H9 (cell line): Measurements from ENCODE around the gene POLR1C. TPM values are rescaled to one million over a fixed set of nuclear protein-coding genes. Genes with fewer than 3 reads are reported as not detected.

Experiments used
- DNase-seq: peaks from one replicate; pipeline ENCODE4 v3.0.0-alpha.2; 2017
- H2AFZ ChIP-seq: one replicate; pipeline ENCODE4 v1.6.1; 2013; ENCODE audit warnings: mild to moderate bottlenecking, low read length, control low read depth, moderate library complexity
- H2AK5ac ChIP-seq: 2 replicates; pipeline ENCODE4 v1.6.1; 2013; ENCODE audit warnings: low read length, control low read depth, mixed read lengths; ENCODE audit not compliant: insufficient read length
- H2BK120ac ChIP-seq: one replicate; pipeline ENCODE4 v1.6.1; 2013; ENCODE audit warnings: low read depth, mild to moderate bottlenecking, low read length, control low read depth, inconsistent platforms; ENCODE audit not compliant: poor library complexity, severe bottlenecking
- H2BK12ac ChIP-seq: 2 replicates; pipeline ENCODE4 v1.6.1; 2013; ENCODE audit warnings: low read length, control low read depth, mixed read lengths, low read depth; ENCODE audit not compliant: insufficient read length
- H2BK15ac ChIP-seq: 2 replicates; pipeline ENCODE4 v1.6.1; 2013; ENCODE audit warnings: low read depth, low read length, control low read depth
- H2BK20ac ChIP-seq: one replicate; pipeline ENCODE4 v1.6.1; 2013; ENCODE audit warnings: low read depth, mild to moderate bottlenecking, low read length, control low read depth, inconsistent platforms; ENCODE audit not compliant: poor library complexity, severe bottlenecking
- H2BK5ac ChIP-seq: 2 replicates; pipeline ENCODE4 v1.6.1; 2013; ENCODE audit warnings: low read length, control low read depth, mixed read lengths; ENCODE audit not compliant: insufficient read length
- H3K14ac ChIP-seq: 2 replicates; pipeline ENCODE4 v1.6.1; 2013; ENCODE audit warnings: low read length, control low read depth; ENCODE audit not compliant: insufficient read depth
- H3K18ac ChIP-seq: 2 replicates; pipeline ENCODE4 v1.6.1; 2013; ENCODE audit warnings: low read depth, mild to moderate bottlenecking, mixed read lengths, low read length, control low read depth; ENCODE audit not compliant: insufficient read length
- H3K23ac ChIP-seq: 2 replicates; pipeline ENCODE4 v1.6.1; 2013; ENCODE audit warnings: low read length, control low read depth, mixed read lengths, low read depth; ENCODE audit not compliant: insufficient read length
- H3K23me2 ChIP-seq: 2 replicates; pipeline ENCODE4 v1.6.1; 2013; ENCODE audit warnings: low read depth, mild to moderate bottlenecking, mixed read lengths, low read length, control low read depth; ENCODE audit not compliant: insufficient read length, poor library complexity, severe bottlenecking
- H3K27ac ChIP-seq: 2 replicates; pipeline ENCODE4 v1.5.1; 2013; ENCODE audit warnings: low read length, control low read depth, mixed read lengths, low read depth; ENCODE audit not compliant: insufficient read length
- H3K27me3 ChIP-seq: 2 replicates; pipeline ENCODE4 v1.6.1; 2013; ENCODE audit warnings: low read length, control low read depth, inconsistent platforms; ENCODE audit not compliant: insufficient read depth
- H3K4ac ChIP-seq: 2 replicates; pipeline ENCODE4 v1.6.1; 2013; ENCODE audit warnings: low read depth, mild to moderate bottlenecking, control low read depth, inconsistent platforms, low read length, moderate library complexity
- H3K4me1 ChIP-seq: 2 replicates; pipeline ENCODE4 v1.6.1; 2013; ENCODE audit warnings: low read length, control low read depth, inconsistent platforms; ENCODE audit not compliant: insufficient read depth
- H3K4me2 ChIP-seq: 2 replicates; pipeline ENCODE4 v1.6.1; 2013; ENCODE audit warnings: low read length, control low read depth, mixed read lengths; ENCODE audit not compliant: insufficient read length, insufficient read depth
- H3K56ac ChIP-seq: 2 replicates; pipeline ENCODE4 v1.6.1; 2013; ENCODE audit warnings: low read depth, mild to moderate bottlenecking, mixed read lengths, low read length, control low read depth; ENCODE audit not compliant: insufficient read length
- H3K79me1 ChIP-seq: 2 replicates; pipeline ENCODE4 v1.6.1; 2013; ENCODE audit warnings: low read depth, mild to moderate bottlenecking, moderate library complexity, low read length, control low read depth, inconsistent platforms; ENCODE audit not compliant: insufficient read depth, poor library complexity, severe bottlenecking
- H3K79me2 ChIP-seq: 2 replicates; pipeline ENCODE4 v1.6.1; 2013; ENCODE audit warnings: low read length, control low read depth, inconsistent platforms; ENCODE audit not compliant: insufficient read depth
- H3K9ac ChIP-seq: 2 replicates; pipeline ENCODE4 v1.6.1; 2013; ENCODE audit warnings: low read length, control low read depth, mixed read lengths; ENCODE audit not compliant: insufficient read length; ENCODE audit errors: extremely low read depth
- H3K9me3 ChIP-seq: one replicate; pipeline ENCODE4 v1.6.1; 2013; ENCODE audit warnings: low read depth, low read length, inconsistent platforms; ENCODE audit not compliant: control insufficient read depth
- H3T11ph ChIP-seq: one replicate; pipeline ENCODE4 v1.6.1; 2013; ENCODE audit warnings: mild to moderate bottlenecking, low read length, control low read depth, inconsistent platforms
- H4K20me1 ChIP-seq: one replicate; pipeline ENCODE4 v1.6.1; 2013; ENCODE audit not compliant: control insufficient read depth, insufficient read length, insufficient read depth
- H4K5ac ChIP-seq: 2 replicates; pipeline ENCODE4 v1.6.1; 2013; ENCODE audit warnings: low read depth, mild to moderate bottlenecking, mixed read lengths, low read length, control low read depth; ENCODE audit not compliant: insufficient read length
- H4K8ac ChIP-seq: replicated peaks from 2 replicates; pipeline ENCODE4 v1.6.1; 2013; ENCODE audit warnings: low read length, control low read depth, mixed read lengths, low read depth; ENCODE audit not compliant: insufficient read length
- H4K91ac ChIP-seq: 2 replicates; pipeline ENCODE4 v1.6.1; 2013; ENCODE audit warnings: low read depth, mild to moderate bottlenecking, moderate library complexity, mixed read lengths, low read length, control low read depth; ENCODE audit not compliant: insufficient read length
- H3K27ac Mint-ChIP-seq, 3 experiments: 2 replicates in 2 of 3; 3 replicates in 1 of 3; pipeline ENCODE4 v1.8.0; 2020 to 2021; ENCODE audit warnings: mixed read lengths in 3 of 3, mild to moderate bottlenecking in 1 of 3, moderate library complexity in 1 of 3
- H3K27me3 Mint-ChIP-seq: 2 replicates; pipeline ENCODE4 v1.8.0; 2021; ENCODE audit warnings: low read depth, mild to moderate bottlenecking, moderate library complexity, mixed read lengths
- H3K36me3 Mint-ChIP-seq, 3 experiments: 2 replicates in 2 of 3; 3 replicates in 1 of 3; pipeline ENCODE4 v1.8.0; 2020 to 2021; ENCODE audit warnings: low read depth in 3 of 3, mixed read lengths in 3 of 3; ENCODE audit not compliant: insufficient read depth in 1 of 3
- H3K4me1 Mint-ChIP-seq, 2 experiments: 2 replicates each; pipeline ENCODE4 v1.8.0; 2020; ENCODE audit warnings: mixed read lengths in 2 of 2
- H3K4me3 Mint-ChIP-seq, 2 experiments: 2 replicates in 1 of 2; 3 replicates in 1 of 2; pipeline ENCODE4 v1.8.0; 2020 to 2021; ENCODE audit warnings: mild to moderate bottlenecking in 2 of 2, mixed read lengths in 2 of 2, moderate library complexity in 1 of 2
- H3K9me3 Mint-ChIP-seq, 2 experiments: 2 replicates in 1 of 2; 3 replicates in 1 of 2; pipeline ENCODE4 v1.8.0; 2020; ENCODE audit warnings: mild to moderate bottlenecking in 2 of 2, mixed read lengths in 2 of 2, moderate library complexity in 1 of 2
- CTCF ChIP-seq: fragments of 200-600 bp; sonication (generic); conservative IDR thresholded peaks from 3 replicates; pipeline ENCODE4 v1.8.0; 2021; ENCODE audit warnings: antibody characterized with exemption, mild to moderate bottlenecking
- WGBS: extraction: QIAGEN DNeasy Blood & Tissue Kit; methylation state at CpG from one replicate; pipeline ENCODE4 v1.1.7; 2013; ENCODE audit warnings: missing lambda C conversion rate, low lambda C conversion rate, mixed read lengths; ENCODE audit not compliant: insufficient read length; ENCODE audit errors: extremely low coverage; 5-methylcytosine and 5-hydroxymethylcytosine counted together
- total RNA-seq: library from RNA; stranded (reverse); gene quantifications from 2 replicates; pipeline ENCODE4 v1.2.1, GENCODE V29; 2021

Gene POLR1C
- total RNA-seq, 1 experiment from 2014 or later = 75.8 TPM

GRCh38 chr6:43494321-43494720 lies 22.6 kb upstream of the POLR1C start:
- no peaks in the 10 kb centered on the region; the same call in 1 of the 2 replicates for H3K79me2 ChIP-seq
- Mint-ChIP-seq H3K4me3 (no peak overlapping the region; a peak in 1 of 5 replicates), H3K27me3 (no peaks in the 10 kb centered on the region), H3K36me3 (peaks cover 2 to 18% (median 15%) of the 10 kb centered on the region in 3 experiments; a peak in 6 of 7 replicates), H3K9me3 (no peaks in the 10 kb centered on the region), H3K27ac (no peak overlapping the region), H3K4me1 (peaks cover 30% of the 10 kb centered on the region in 2 experiments)
- no peak overlapping the region for H4K8ac ChIP-seq
- H3K27ac ChIP-seq = no peak overlapping the region
- H3K9me3 ChIP-seq = no peaks in the 10 kb centered on the region
- no peak overlapping the region for H2BK5ac ChIP-seq
- H3T11ph ChIP-seq = no peak overlapping the region
- H2BK20ac ChIP-seq = no peak overlapping the region
- H3K4ac ChIP-seq = no peak overlapping the region
- no peak overlapping the region for H2BK12ac ChIP-seq
- no peak overlapping the region for H3K4me2 ChIP-seq
- no peak for TF ChIP-seq CTCF
- no peak overlapping the region for H3K18ac ChIP-seq
- H2BK15ac ChIP-seq = no peak overlapping the region
- no peak overlapping the region for H2BK120ac ChIP-seq
- H3K56ac ChIP-seq = no peak overlapping the region
- DNase-seq = no peak
- no peak overlapping the region for H2AFZ ChIP-seq
- H4K20me1 ChIP-seq = peaks cover 2% of the 10 kb centered on the region
- no peaks in the 10 kb centered on the region for H3K23me2 ChIP-seq
- no CpG with 5 or more reads among the region's 6 CpGs for WGBS
- H3K14ac ChIP-seq = no peak overlapping the region
- no peak overlapping the region for H3K23ac ChIP-seq
- H3K9ac ChIP-seq = no peak overlapping the region
- H4K5ac ChIP-seq = no peak overlapping the region
- no peak overlapping the region for H4K91ac ChIP-seq
- H3K27me3 ChIP-seq = no peaks in the 10 kb centered on the region
- peaks cover 6% of the 10 kb centered on the region; the same call in 1 of the 2 replicates for H3K4me1 ChIP-seq
- peaks cover 5% of the 10 kb centered on the region for H3K79me1 ChIP-seq
- H2AK5ac ChIP-seq = no peak overlapping the region
